ENCODE data around the gene C3orf33. TPM values are rescaled to one million over a fixed set of nuclear protein-coding genes. Genes with fewer than 3 reads are reported as not detected.
A peak's percentile ranks its signal among the peaks of the same experiment; 100 is the strongest.
"Not testable (repeated sequence)": the region's sequence is repeated elsewhere in the genome, so short reads cannot be mapped to it uniquely, and the experiment has no call there.

Gene C3orf33, protein sequence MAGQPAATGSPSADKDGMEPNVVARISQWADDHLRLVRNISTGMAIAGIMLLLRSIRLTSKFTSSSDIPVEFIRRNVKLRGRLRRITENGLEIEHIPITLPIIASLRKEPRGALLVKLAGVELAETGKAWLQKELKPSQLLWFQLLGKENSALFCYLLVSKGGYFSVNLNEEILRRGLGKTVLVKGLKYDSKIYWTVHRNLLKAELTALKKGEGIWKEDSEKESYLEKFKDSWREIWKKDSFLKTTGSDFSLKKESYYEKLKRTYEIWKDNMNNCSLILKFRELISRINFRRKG
- 2.5 and 2.9 TPM in 2 replicates for total RNA-seq

DNA sequence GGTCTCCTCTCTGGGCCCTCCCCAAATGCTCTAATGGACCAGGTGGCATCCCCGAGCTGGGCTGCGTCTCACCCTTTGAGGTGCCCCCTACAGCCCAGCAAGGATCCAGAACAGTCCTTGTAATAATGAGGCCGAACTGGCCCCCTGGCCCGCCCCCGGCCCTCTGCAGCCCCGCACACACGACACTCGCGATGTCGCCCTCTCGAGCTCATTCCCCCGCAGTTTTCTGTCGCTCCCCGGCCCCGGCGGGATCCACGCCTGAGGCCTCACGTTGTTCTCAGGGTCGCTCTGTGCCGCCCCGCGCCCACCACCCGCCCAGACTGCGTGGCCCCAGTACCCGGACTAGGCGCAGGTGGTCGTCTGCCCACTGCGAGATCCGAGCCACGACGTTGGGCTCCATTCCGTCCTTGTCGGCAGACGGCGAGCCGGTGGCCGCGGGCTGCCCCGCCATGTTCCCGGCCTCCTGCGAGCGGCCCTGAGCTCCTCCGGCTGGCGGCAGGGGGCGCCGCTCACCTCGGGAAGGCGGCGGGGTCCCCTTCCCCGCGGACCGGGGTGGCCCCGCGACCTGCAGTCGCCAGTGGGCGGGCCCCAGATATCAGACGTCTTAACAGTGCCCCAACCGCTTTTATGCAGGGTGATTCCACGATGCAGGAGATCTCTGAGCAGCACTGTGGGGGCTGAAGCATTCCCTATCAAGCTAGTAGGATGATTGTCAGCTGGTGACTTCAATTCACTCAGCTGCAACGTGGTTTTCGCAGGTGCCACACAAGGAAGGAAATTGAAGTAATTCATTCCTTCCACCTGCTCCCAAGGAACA lies at the start of gene C3orf33:
Gene C3orf33, minus strand, starts transcription at position 477 of the 817 bp plus-strand sequence. Its CDS starts 26 bp downstream, at position 451.
- no peak for DNase-seq (ENCODE audit: extremely low read depth, low read depth, low spot score)

DNA sequence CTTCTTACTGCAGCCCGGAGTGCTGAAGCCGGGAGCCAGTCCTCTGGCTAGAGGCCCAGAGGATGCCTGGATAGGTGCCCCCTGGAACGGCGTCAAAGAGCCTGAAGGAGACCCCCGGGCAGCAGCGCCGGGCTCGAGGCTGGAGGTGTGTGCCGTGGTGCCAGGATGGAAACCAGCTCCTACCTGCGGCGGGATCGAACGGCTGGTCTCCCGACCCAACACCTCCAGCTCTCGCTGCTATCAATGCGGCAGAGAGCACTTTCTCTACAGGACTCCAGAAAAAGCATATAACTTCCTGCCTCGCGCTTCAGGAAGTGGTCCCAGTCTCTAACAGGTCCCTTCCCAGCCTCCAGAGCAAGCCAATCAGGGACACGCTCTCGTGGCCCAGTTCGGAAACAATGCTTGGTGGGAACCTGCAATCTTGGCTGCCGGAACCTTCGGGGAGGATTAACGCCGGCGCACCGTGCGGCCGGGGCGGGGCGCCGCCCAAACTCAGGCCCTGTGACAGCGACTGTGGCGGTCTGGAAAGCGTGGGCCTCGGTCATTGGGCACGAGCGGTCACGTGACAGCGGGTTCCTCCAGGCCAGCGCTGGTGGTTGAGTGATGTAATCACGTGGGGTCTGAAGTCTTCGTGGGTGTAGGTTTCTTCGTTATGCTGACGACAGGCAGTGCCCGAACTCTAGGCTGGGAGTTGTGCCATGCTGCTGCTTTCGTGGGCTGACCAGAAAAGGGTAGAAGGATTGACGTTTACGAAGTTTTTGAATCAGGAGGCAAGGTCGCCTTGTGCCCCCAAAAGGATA lies 48.3 kb upstream of the C3orf33 start, which contains the start of gene SLC33A1:
Gene SLC33A1, minus strand, starts transcription at position 287 of the 800 bp plus-strand sequence. CDS start 430 bp downstream, outside the sequence.
- DNase-seq (ENCODE audit: extremely low read depth, low read depth, low spot score), result peak; percentile 95

DNA sequence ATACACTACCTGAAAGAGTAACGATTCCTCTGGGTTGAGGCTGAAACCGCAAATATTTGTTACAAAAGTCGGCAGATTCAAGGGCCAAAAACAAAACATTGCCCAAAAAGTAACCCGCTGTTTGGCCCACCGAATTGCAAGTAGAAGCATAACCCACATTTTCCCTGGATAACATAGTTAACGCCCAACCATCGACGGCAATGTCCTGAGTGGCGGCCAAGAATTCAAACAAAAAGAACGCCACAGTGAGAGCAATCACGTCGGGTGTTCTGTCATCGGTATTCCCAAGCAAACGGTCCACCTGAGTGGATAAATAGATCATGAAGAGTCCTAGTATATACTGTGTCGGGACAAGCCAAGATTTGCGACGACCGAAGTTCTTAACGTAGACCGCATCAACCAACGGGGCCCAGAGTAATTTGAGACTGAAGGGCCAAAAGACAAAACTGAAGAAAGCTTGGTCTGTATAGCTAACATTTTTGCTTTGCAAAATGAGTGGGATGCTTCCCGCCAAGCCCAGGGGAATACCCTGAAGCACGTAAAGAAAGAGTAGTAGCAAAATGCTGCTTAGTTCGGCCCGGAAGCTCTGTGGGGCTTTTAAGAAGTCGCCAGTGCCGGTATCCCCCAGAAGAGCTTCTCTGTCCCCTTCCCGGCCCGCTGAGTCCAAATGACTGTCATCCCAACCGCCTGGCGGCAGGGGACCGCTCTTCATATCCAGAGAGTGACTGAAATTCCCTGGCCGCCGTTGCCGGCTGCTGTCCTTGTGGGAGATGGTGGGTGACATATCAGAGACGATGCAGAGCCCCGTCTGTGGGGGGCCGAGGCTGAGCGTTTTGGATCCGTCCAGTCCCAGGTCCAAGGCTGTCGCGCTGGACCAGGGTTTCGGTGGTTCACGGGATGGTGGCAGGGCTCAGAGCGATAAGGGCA lies 47.4 kb upstream of the C3orf33 start:
- DNase-seq (ENCODE audit: extremely low read depth, low read depth, low spot score), result no peak

DNA sequence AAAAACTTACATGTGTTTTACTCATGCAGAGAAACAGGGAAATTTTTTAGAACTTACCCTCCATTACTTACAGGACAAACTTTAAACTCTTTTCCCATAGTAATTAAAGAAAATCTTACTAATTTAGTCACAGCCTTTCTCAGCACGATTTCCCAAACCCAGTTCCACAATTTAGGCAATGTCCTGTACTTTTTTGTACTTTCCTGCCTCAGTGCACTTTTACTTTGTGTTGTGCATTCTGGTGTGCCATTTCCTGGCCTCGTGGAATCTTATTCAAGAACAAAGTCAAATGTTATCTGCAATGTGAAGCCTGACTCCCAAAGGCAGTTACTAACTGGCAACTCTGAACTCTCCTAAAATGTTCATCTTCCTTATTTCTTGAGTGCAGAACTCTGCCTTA lies 46.3 kb upstream of the C3orf33 start:
- DNase-seq (ENCODE audit: extremely low read depth, low read depth, low spot score), result no peak

DNA sequence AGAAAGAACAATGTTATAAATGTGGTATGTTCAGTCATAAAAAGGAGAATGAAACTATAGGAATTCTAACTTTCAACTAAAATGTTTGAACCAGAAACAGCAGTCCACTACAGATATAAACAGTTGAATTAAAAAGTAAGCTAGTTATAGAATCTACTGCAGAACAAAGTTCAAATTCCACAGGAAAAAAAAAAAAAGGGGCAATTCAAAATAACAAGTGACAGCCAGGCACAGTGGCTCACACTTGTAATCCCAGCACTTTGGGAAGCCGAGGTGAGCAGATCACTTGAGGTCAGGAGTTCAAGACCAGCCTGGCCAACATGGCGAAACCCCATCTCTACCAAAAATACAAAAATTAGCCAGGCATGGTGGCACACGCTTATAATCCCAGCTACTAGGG lies 43.3 kb upstream of the C3orf33 start:
- not testable (repeated sequence) for DNase-seq (ENCODE audit: extremely low read depth, low read depth, low spot score)

DNA sequence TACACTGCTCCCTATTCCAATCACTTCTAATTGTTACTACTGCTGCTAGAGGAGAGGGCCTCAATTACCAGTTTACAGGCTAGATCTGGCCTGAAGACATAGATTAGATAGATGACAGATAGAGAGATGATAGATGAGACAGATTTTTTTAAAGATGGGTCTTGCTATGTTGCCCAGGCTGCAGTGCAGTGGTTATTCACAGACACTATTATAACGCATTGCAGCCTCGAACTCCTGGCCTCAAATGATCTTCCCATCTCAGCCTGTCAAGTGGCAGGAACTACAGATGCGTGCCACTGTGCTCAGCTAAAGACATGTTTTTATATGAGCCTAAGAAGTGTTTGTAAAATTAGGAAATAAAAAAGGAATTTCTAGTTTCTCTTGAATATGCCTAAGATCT lies 41.9 kb upstream of the C3orf33 start:
- no peak for DNase-seq (ENCODE audit: extremely low read depth, low read depth, low spot score)

DNA sequence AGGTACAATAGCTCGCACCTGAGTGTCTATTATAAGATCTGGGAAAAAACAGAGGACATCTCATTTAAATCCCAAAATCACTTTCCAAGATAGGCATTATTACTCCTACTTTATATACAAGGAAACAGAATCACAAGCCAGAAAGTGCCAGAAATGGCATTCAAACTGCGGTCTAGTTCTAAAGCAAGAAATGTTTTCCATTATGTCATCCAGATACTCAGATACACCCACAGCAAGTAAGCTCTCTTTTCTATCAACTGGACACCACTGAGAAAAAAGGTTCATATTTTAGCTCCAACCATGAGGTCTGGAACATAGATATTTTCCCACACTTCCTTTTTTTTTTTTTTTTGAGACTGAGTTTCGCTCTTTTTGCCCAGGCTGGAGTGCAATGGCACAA lies 40.0 kb upstream of the C3orf33 start:
- no peak for DNase-seq (ENCODE audit: extremely low read depth, low read depth, low spot score)

DNA sequence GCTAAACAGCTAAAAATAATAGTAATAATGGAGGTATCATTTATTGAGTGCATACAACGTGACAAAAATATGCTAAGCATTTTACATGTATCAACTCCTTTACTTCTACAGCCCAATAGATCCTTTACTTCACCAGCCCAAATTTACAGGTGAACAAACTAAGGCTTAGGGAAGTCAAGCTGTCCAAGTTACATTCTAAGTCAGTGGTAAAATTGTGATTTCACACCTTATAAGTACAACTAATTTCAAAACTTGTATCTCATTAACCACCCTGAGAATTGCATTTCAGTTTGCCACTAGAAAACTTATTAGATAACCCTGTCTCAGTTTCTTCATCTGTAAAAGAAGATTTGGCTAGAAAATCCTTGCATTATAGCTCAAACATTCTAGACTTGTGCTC lies 37.5 kb upstream of the C3orf33 start:
- DNase-seq (ENCODE audit: extremely low read depth, low read depth, low spot score), result no peak

DNA sequence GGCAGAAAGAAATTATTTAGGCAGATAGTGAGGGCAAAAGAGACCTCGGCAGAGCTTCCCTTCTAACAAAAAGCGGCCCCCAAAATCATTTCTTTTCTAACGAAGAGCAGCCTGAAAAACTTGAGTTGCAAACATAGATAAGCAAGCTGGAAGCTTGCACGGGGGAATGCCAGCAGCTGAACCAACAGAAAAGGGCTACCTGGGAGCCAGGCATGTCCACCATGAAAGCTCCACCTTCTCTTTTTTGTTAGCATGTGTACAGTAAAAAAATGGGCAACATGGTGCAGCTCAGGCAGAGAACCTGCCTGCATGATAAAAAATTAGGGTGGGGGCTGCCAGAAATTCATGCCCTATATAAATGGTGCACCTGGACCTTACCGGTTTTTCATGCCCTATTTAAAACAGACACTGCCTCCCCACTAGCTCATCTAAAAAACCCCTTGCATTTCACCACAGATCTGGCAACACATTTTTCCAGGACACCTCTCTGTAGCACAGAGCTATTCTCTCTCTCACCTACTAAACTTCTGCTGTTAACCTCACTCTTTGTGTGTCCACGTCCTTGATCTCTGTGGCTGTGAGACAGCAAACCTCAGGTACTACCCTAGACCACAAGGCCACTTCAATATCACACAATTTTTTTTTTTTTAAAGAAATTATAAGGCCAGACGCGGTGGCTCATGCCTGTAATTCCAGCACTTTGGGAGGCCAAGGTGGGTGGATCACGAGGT lies 29.4 kb upstream of the C3orf33 start:
- no peak for DNase-seq (ENCODE audit: extremely low read depth, low read depth, low spot score)

DNA sequence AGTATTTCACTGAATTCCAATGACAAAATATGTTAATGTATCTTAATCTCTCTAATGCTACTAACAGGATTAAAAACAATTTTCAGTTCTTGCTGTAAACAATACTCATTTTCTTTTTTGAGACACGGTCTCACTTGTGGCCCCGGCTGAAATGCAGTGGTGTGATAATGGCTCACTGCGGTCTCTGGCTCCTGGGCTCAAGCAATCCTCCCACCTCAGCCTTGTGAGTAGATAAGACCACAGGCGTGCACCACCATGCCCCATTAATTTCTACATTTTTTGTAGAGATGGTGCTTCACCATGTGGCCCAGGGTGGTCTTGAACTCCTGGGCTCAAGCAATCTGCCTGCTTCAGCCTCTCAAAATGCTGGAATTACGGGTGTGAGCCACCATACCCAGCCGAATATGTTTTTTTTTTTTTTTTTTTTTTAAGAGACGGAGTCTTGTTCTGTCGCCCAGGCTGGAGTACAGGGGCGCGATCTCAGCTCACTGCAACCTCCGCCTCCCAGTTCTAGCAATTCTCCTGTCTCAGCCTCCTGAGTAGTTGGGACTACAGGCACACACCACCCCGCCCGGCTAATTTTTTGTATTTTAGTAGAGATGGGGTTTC lies 22.5 kb upstream of the C3orf33 start:
- not testable (repeated sequence) for DNase-seq (ENCODE audit: extremely low read depth, low read depth, low spot score)

DNA sequence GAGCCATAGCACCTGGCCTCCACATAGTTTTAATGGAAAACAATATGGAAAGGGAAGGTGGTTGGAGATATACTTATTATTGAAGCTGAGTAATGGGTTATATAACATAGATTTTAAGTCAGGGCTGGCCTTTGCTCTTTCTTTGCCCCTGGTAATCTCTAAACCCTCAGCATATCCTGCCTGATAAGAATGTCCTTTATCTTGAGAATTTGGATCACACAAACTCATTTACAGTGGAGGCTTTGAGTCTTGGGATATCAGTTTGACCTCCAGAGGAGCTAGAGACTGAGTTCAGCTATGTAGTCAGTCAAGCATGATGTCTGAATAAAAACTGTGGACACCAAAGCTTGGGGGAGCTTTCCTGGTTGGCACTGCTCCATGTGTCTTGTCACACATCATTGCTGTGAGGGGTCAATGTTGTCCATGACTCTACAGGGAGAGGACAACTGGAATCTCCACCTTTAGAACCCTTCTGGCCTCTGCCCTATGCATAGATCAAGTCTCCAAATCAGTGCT lies 9.0 kb upstream of the C3orf33 start:
- no peak for DNase-seq (ENCODE audit: extremely low read depth, low read depth, low spot score)

DNA sequence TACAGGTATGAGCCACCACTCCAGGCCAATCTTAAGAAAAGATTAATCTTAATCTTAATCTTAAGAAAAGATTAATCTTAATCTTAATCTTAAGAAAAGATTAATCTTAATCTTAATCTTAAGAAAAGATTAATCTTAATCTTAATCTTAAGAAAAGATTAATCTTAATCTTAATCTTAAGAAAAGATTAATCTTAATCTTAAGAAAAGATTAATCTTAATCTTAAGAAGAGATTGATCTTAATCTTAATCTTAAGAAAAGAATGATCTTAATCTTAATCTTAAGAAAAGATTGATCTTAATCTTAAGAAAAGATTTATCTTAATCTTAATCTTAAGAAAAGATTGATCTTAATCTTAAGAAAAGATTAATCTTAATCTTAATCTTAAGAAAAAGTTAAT lies 7.1 kb upstream of the C3orf33 start:
- not testable (repeated sequence) for DNase-seq (ENCODE audit: extremely low read depth, low read depth, low spot score)

DNA sequence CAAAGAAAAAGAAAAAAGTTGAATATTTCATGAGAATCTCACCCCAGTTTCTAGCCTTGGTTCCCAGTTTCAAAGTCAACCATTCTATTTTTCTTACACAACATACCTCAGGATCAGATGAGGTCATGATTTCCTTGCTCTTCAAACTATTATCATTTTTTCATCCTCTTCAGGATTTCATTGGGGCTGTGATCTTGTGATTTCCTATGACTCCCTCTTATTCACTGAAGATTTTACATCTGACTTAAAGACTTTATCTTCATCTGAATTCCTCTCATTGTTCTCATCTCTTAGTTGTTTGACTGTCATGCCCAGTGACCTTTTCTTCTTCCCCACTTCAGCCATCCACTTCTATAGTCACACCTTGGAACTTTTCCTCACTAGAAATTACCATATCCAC lies 3.1 kb upstream of the C3orf33 start:
- DNase-seq (ENCODE audit: extremely low read depth, low read depth, low spot score), result no peak

DNA sequence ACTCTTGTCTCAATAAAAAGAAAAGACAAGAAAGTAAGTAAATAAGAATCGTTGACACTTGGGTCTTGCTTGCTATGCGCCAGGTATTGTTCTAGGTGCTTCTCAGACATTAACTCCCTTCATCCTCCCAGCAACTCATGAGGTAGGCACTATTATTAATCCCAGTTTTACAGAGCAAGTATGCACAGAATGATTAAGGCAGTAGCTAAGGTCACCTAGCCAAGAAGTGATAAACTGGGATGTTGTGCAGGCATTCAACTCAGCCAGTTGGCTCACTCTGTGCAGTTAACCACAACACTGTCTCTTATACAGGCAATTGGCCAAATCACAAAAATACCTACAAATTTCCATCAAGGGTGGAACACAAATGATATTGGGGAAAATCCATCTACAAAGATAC lies 1.7 kb upstream of the C3orf33 start:
- no peak for DNase-seq (ENCODE audit: extremely low read depth, low read depth, low spot score)

DNA sequence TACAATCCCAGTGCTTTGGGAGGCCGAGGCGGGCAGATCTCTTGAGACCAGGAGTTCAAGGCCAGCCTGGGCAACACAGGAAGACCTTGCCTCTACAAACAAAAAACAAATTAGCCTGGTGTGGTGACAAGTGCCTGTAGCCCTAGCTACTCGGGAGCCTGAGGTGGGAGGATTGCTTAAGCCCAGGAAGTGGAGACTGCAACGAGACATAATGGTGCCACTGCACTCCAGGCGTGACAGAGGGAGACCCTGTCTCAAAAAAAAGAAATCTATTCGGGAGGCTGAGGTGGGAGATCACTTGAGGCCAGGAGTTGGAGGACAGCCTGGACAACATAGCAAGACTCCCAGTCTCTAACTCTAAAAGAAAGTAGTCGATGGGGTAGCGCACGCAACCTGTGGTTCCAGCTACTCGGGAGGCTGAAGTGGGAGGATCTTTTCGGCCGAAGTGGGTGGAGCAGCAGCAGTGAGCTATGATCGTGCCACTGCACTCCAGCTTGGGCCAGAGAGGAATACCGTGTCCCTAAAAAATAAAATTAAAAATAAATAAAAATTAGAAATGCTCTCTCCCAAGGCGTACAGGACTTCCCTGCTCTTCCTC lies 775 bp downstream of the C3orf33 start:
- no peak for DNase-seq (ENCODE audit: extremely low read depth, low read depth, low spot score)

DNA sequence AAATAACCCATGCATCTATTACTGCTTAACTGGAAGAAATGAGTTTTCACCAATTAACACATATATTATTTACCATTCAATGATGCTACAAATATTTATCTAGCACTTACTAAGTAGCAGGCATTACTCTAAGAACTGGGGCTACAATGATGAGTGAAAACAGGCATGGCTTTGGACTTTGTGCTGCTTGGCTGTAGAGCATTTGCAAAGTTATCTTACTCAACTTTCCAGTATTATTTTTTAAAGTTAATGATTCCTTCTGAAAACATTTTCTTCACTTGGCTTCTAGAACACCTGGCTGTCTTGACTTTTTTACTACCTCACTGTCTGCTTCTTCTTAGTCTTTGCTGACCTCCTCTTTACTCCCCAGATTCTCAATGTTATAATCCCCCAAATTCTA lies 1.8 kb downstream of the C3orf33 start:
- no peak for DNase-seq (ENCODE audit: extremely low read depth, low read depth, low spot score)

DNA sequence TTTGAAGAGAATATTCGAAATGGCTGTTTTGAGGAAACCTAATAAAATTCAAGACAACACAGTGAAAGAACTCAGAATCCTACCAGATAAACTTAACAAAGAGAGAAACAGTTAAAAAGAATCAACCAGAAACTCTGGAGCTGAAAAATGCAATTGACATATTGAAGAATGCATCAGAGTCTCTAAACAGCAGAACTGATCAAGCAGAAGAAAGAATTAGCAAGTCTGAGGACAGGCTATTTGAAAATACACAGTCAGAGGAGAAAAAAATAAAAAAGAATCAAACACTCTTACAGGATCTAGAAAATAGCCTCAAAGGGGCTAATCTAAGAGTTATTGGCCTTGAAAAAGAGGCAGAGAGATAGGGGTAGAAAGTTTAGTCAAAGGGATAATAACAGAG lies 13.5 kb downstream of the C3orf33 start:
- DNase-seq (ENCODE audit: extremely low read depth, low read depth, low spot score), result no peak

DNA sequence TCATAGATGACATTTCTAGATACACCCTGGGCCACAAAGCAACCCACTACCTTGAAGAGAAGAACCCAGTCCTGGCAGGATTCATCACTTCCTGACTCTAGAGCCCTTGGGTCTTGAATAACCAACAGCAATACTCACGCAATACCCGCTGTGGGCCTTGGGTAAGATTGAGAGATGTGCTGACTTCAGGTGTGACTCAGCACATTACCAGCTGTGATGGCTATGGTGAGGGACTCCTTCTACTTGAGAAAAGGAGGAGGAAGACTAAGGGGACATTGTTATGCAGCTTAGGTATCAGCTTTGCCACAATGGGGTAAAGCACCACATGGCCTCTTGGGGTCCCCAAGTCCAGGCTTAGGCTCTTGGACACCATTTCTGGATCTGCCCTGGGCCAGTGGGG lies 14.9 kb downstream of the C3orf33 start:
- no peak for DNase-seq (ENCODE audit: extremely low read depth, low read depth, low spot score)
